Activated T-helper 1 cell treated with anti-CD3 and anti-CD28 coated beads, Interleukin-12 subunit alpha, Interleukin-12 subunit beta, Interleukin-2, Interleukin-4 antibody, amounts not matched to agents 30 ng/mL and 10 ng/mL and 1 ng/mL, durations not matched to agents 14 hours and 24 hours and 36 hours (primary cell): ENCODE data around the gene SYNDIG1L. TPM values are rescaled to one million over a fixed set of nuclear protein-coding genes. Genes with fewer than 3 reads are reported as not detected.

Source experiments
- DNase-seq: peaks from one replicate; pipeline ENCODE4 v3.0.0; 2021; ENCODE audit warnings: low spot score
- H3K27ac Mint-ChIP-seq: one replicate; pipeline ENCODE4 v1.8.0; 2021; ENCODE audit warnings: mild to moderate bottlenecking, mixed read lengths
- H3K27me3 Mint-ChIP-seq: one replicate; pipeline ENCODE4 v1.8.0; 2022; ENCODE audit warnings: mild to moderate bottlenecking, moderate library complexity, mixed read lengths; ENCODE audit not compliant: insufficient read depth
- H3K36me3 Mint-ChIP-seq: one replicate; pipeline ENCODE4 v1.8.0; 2021; ENCODE audit warnings: low read depth, mixed read lengths
- H3K4me1 Mint-ChIP-seq: one replicate; pipeline ENCODE4 v1.8.0; 2021; ENCODE audit warnings: low read depth, mixed read lengths
- H3K4me3 Mint-ChIP-seq: one replicate; pipeline ENCODE4 v1.8.0; 2021; ENCODE audit warnings: mild to moderate bottlenecking, moderate library complexity, mixed read lengths
- H3K9me3 Mint-ChIP-seq: one replicate; pipeline ENCODE4 v1.8.0; 2021; ENCODE audit warnings: mixed read lengths
- intact Hi-C: fragments of 100-400 bp; cut with micrococcal nuclease; formaldehyde crosslinking; loops from one replicate; pipeline ENCODE4 v1.15.1; 2024
- total RNA-seq: library from RNA; stranded (reverse); gene quantifications from 2 replicates; pipeline ENCODE4 v1.2.3, GENCODE V29; 2022

Gene SYNDIG1L
- total RNA-seq, 1 donor from 2014 or later, result not detected

DNA sequence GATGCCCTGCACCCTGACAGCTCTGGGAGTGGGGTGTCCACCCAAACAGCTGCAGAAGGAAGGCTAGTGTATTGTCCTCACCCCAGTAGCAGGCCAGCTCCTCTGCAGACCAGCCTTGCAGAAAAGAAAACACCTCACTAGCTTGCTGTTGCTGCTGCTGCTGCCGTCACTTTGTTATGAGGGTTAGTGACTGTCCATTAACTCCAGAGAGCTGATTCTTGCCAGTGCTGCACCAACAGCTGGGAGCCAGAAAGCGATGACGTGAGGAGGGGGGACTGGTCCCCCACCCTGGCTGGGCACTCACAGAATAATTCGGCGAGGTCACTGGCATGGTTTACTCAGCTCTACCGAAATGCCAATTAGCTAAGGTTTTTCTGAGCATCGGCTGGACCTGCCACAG is 2.8 kb downstream of the SYNDIG1L start:
- peaks cover 5% of the 10 kb centered on the region for H3K4me1 Mint-ChIP-seq
- H3K27ac Mint-ChIP-seq, result no peak overlapping the region
- no peaks in the 10 kb centered on the region for H3K36me3 Mint-ChIP-seq
- H3K27me3 Mint-ChIP-seq, result peaks cover 27% of the 10 kb centered on the region
- no peak for DNase-seq
- H3K4me3 Mint-ChIP-seq, result no peak overlapping the region
- H3K9me3 Mint-ChIP-seq, result no peaks in the 10 kb centered on the region
- intact Hi-C loops, result no loop called here

DNA sequence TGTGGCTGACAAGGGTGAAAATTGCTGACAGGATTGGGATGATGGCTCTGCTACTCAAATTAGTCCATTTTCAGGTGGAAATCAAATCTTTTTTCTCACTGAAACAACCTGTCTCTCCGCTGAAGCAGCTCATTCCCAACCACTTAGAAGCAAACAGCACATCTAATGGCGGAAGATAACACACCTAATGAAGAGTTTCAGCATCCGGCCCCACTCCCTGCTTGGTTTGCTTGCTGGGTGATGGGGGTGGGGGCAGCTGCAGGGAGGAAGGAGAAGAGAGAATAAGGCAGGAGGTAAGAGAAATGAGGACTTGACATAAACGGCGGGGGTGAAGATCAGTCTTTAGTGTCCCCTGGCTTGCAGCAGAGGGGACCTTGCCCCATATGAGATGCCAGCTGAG is 4.0 kb downstream of the SYNDIG1L start:
- H3K4me1 Mint-ChIP-seq, result peaks cover 5% of the 10 kb centered on the region
- intact Hi-C loops, result no loop called here

DNA sequence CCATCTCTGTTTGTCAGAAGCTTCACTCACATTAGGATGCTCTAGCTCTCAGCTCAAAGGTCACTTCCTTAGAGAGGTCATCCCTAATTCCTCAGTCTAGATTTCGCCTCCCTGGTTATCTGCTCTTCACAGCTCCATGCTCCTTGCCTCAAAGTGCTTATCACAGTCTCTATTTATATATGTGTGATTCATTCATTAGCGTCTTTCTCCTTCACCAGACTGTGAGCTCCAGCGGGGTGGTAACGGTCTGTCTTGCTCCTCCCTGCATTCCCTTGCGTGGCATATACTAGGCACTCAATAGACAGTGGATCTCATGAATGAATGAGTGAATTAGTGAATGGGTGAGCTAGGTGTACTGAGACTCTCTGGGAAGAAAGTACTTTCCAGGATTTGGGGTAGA is 6.9 kb downstream of the SYNDIG1L start:
- Mint-ChIP-seq H3K36me3 (no peaks in the 10 kb centered on the region), H3K4me3 (no peak overlapping the region), H3K27me3 (peaks cover 18% of the 10 kb centered on the region), H3K27ac (no peak overlapping the region), H3K4me1 (no peaks in the 10 kb centered on the region), H3K9me3 (no peaks in the 10 kb centered on the region)
- intact Hi-C loops, result no loop called here
- no peak for DNase-seq

More for the DNA sequence above, 4.0 kb downstream of the SYNDIG1L start:
- Mint-ChIP-seq H3K36me3 (no peaks in the 10 kb centered on the region), H3K9me3 (no peaks in the 10 kb centered on the region), H3K4me3 (no peak overlapping the region), H3K27me3 (peaks cover 21% of the 10 kb centered on the region), H3K27ac (no peak overlapping the region)
- DNase-seq, result no peak

DNA sequence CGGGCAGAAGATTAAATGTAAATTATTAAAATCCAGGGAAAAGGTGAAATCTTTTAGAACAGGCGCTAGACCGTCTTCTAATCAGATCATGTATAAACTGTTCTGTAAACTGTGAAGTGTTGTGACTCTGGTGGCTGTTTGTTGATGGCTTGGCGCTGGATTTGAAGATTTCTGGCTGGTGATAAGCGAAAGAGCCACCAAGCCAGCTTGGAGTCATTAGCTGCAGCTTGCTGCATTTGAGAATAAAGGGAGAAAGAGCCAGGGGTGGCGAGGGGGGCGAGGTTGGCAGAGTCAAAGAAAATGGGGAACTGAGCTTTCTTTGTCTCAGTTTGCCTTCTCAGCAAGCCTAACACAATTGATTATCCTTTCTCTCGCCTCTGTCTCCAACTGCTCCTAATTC is 8.0 kb downstream of the SYNDIG1L start:
- no peaks in the 10 kb centered on the region for H3K4me1 Mint-ChIP-seq
- no peaks in the 10 kb centered on the region for H3K36me3 Mint-ChIP-seq
- H3K27me3 Mint-ChIP-seq, result peaks cover 19% of the 10 kb centered on the region
- H3K9me3 Mint-ChIP-seq, result no peaks in the 10 kb centered on the region
- intact Hi-C loops, result no loop called here
- H3K27ac Mint-ChIP-seq, result no peak overlapping the region
- no peak for DNase-seq
- H3K4me3 Mint-ChIP-seq, result no peak overlapping the region

DNA sequence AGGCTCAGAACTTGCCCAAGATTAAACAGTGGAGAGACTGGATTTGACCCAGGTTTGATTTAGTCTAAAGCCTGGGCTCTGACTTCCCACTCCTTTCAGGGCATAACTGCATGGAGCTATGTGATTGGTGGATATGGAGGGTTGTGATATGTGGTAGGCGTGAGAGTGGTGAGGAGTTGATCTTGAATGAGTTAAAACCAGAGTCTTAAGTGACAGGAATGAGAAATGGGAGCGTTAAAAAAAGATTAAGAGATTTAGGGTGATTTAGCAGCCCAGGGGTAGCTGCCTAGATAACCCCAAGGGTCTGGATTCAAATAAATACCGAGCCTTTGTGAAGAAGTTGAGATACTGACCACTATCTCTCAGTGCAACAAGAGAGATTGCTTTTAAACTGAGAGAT is 8.4 kb downstream of the SYNDIG1L start:
- H3K27me3 Mint-ChIP-seq, result peaks cover 19% of the 10 kb centered on the region
- no peaks in the 10 kb centered on the region for H3K9me3 Mint-ChIP-seq
- intact Hi-C loops, result no loop called here
- DNase-seq, result no peak
- H3K36me3 Mint-ChIP-seq, result no peaks in the 10 kb centered on the region
- no peak overlapping the region for H3K27ac Mint-ChIP-seq
- no peak overlapping the region for H3K4me3 Mint-ChIP-seq
- no peaks in the 10 kb centered on the region for H3K4me1 Mint-ChIP-seq

DNA sequence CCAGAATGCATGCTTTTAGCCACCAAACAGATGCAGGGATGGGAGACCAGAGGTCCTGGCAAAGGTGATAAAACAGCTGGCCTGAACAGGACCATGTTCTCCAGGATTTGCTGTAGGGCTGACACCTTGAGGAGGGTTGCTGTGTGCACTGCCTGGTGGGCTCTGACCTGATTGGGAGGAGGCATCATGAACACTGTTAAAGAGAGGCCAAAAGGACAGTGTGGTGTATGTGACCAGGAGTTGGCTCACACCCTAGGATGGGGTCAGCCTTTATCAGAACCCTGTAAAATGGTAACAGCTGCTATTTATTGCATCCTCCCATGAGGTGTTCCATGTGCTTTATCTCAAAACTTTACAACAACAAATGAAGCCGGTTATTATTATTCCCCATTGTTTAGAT is 8.8 kb downstream of the SYNDIG1L start:
- intact Hi-C loops, result no loop called here
- DNase-seq, result no peak
- Mint-ChIP-seq H3K9me3 (no peaks in the 10 kb centered on the region), H3K27ac (no peak overlapping the region), H3K4me3 (no peak overlapping the region), H3K36me3 (no peaks in the 10 kb centered on the region), H3K4me1 (no peaks in the 10 kb centered on the region), H3K27me3 (peaks cover 19% of the 10 kb centered on the region)

DNA sequence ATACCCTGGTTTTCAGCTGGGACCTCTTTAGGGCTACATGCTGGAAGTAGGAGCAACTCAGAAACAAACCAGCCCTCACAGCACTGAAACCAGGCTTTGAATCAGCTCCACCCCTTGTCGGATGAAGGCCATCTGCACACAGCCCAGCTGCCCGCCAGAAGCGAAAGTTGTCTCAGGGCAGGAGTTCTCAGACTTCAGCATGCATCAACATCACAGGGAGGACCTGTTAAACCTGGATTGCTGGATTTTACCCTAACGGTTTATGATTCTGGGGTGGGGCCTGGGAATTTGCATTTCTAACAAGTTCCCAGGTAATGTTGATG is 10.9 kb downstream of the SYNDIG1L start:
- no peak overlapping the region for H3K27ac Mint-ChIP-seq
- H3K27me3 Mint-ChIP-seq, result peaks cover 14% of the 10 kb centered on the region
- H3K4me3 Mint-ChIP-seq, result no peak overlapping the region
- no peaks in the 10 kb centered on the region for H3K36me3 Mint-ChIP-seq
- DNase-seq, result no peak
- no peaks in the 10 kb centered on the region for H3K4me1 Mint-ChIP-seq
- H3K9me3 Mint-ChIP-seq, result no peaks in the 10 kb centered on the region
- intact Hi-C loops, result no loop called here

DNA sequence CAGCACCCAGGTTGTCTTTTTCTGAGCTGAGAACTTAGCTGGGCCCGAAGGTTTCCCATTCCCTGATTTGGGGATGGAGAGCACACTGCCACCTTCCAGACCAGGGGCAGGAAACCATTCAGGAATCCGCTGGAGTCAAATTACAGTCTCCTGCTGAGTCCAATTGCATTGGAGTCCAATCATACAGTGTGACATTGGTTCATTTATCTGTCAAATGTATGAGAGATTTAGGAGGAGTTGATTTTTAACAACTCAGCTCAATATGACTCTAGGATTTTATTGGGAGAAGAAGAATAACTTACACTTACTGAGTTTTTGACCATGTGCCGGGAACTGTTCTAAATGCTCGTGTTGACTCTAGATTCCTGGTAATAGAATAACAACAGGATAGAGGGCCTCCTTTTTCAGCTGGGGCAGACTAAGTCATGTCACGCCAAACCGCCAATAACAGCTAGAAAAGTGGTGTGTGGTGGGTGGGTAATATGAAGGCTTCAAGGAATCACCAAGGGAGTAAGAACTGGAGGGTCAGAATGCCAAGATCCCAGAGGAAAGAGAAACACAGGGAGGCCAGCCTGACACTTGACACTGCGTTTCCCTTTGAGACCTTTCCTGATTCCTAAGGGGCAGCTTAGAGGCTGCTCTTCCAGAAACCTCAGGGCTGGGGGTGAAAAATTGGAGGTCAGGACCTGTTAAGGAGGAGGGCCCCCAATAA is 11.5 kb downstream of the SYNDIG1L start:
- no peak for DNase-seq
- intact Hi-C loops, result no loop called here

DNA sequence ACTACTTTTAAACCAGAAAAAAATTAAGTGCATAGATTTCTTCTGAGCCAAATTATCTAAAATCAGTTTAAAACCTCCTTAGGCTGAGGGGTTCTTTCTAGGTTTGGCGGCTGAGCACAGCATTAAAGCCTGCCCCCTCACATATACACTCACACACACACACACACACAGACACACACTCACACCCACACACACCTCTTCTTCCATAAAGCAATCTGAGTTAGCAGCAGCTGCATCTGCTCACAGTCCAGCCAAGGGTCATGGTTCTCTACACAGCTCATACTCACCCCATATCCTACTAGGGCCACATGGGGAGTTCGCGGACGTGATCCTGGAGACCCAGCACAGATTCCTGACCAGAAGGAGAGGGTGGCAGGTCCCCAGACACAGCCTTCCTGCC is 12.4 kb downstream of the SYNDIG1L start:
- peaks cover 14% of the 10 kb centered on the region for H3K27me3 Mint-ChIP-seq
- no peaks in the 10 kb centered on the region for H3K36me3 Mint-ChIP-seq

More for the DNA sequence above, 11.5 kb downstream of the SYNDIG1L start:
- no peak overlapping the region for H3K4me3 Mint-ChIP-seq
- no peaks in the 10 kb centered on the region for H3K9me3 Mint-ChIP-seq
- no peak overlapping the region for H3K27ac Mint-ChIP-seq
- H3K4me1 Mint-ChIP-seq, result no peaks in the 10 kb centered on the region
- H3K36me3 Mint-ChIP-seq, result no peaks in the 10 kb centered on the region
- H3K27me3 Mint-ChIP-seq, result peaks cover 14% of the 10 kb centered on the region

DNA sequence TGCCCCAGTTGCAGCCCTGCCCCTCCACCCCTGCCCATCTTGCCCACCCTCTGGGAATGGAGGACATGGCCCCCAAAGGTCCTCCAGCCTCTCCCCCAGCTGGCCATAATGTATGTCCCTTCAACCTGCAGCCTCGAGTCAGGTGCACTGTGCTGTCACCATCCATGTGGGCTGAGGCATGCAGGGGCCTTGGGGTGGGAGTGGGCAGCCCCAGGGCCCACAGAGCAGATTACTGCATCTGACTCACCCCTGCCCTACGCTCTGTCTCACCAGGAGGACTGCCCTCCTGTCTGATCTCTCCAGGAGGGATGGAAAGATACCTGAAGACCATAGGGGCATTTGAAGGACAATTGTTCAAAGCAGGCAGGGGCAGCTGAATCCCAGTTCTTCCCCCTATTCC is 13.3 kb downstream of the SYNDIG1L start:
- Mint-ChIP-seq H3K27me3 (peaks cover 14% of the 10 kb centered on the region), H3K4me1 (no peaks in the 10 kb centered on the region), H3K9me3 (no peaks in the 10 kb centered on the region), H3K4me3 (no peak overlapping the region), H3K36me3 (no peaks in the 10 kb centered on the region), H3K27ac (no peak overlapping the region)
- intact Hi-C loops, result no loop called here
- no peak for DNase-seq

More for the DNA sequence above, 12.4 kb downstream of the SYNDIG1L start:
- Mint-ChIP-seq H3K27ac (no peak overlapping the region), H3K9me3 (no peaks in the 10 kb centered on the region), H3K4me3 (no peak overlapping the region), H3K4me1 (no peaks in the 10 kb centered on the region)
- intact Hi-C loops, result no loop called here
- no peak for DNase-seq

DNA sequence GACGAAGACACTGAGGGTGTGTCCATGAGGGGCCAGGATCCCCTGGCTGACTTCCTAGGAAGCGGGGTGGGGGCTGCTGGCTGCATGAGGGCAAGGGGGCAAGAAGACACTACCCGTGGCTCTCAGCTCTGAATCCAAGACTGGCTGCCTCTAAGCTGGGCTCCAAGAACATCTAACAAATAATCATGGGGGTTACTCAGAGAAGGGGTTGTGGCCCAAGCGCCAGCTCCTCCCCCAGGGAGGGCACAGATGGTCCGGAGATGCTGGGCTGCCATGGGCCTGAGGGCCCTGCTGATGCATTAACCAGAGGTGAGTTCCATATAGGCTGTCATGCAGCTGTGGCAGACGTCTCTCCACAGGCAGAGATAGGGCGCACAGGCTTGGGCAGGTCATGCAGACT is 14.3 kb downstream of the SYNDIG1L start:
- Mint-ChIP-seq H3K27me3 (peaks cover 10% of the 10 kb centered on the region), H3K4me1 (no peaks in the 10 kb centered on the region), H3K27ac (no peak overlapping the region), H3K36me3 (no peaks in the 10 kb centered on the region), H3K9me3 (no peaks in the 10 kb centered on the region), H3K4me3 (no peak overlapping the region)
- intact Hi-C loops, result no loop called here
- no peak for DNase-seq

DNA sequence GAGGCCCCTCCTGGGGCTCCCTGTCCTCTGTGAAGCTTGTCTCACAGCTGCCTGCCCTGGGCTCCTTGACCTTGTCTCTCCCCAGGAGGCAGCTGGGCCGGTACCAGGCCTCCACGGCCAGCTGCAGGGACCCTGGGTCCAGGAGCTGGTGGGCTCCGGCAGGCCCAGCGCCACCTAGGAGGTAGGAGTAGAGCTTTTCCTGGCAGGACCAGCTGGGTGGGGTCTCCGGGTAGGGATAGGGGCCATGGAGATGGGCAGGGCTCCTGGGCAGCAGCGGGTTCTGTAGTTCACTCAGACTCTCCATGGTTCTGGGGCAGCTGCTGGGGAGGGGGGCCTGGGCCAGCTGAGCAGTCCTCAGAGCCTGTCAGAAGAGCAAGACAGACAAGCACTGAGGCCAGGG is 16.6 kb downstream of the SYNDIG1L start:
- no peak overlapping the region for H3K4me3 Mint-ChIP-seq
- no peaks in the 10 kb centered on the region for H3K4me1 Mint-ChIP-seq
- H3K27ac Mint-ChIP-seq, result no peak overlapping the region
- intact Hi-C loops, result no loop called here
- no peaks in the 10 kb centered on the region for H3K9me3 Mint-ChIP-seq
- no peak for DNase-seq
- peaks cover 6% of the 10 kb centered on the region for H3K27me3 Mint-ChIP-seq
- no peaks in the 10 kb centered on the region for H3K36me3 Mint-ChIP-seq

DNA sequence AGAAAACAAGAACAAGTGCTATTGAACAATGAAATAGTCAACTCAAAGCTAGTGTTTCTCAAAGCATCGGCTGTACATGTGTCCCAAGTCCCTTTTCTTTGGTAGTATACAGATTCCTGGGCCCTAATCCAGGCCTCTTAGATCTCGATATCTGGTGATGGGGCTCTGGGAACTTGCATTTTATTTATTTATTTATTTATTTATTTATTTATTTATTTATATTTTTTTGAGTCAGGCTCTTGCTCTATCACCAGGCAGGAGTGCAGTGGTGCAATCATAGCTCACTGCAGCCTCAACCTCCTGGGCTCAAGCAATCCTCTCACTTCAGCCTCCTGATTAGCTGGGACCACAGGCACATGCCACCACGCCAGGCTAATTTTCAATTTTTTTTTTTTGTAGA is 17.1 kb downstream of the SYNDIG1L start:
- H3K27ac Mint-ChIP-seq, result no peak overlapping the region
- no peaks in the 10 kb centered on the region for H3K4me1 Mint-ChIP-seq
- intact Hi-C loops, result no loop called here
- no peak overlapping the region for H3K4me3 Mint-ChIP-seq
- peaks cover 6% of the 10 kb centered on the region for H3K27me3 Mint-ChIP-seq
- DNase-seq, result no peak
- H3K36me3 Mint-ChIP-seq, result no peaks in the 10 kb centered on the region
- no peaks in the 10 kb centered on the region for H3K9me3 Mint-ChIP-seq

DNA sequence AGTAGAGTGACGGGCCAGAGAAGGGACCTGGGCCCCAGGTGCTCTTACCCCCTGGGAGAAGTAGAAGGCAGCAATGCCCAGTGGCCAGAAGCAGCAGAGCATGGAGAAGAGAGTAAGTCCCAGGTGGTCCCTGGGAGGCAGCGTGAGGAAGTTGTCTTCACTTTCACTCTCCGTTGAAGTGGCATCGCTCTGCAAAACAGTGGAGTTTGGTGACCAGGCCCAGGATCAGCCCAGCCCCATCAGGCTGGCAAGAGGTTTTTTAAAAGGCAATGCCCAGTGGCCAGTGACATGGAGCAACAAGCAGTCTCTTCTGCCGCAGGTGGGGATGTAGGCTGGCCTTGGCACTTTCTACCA is 18.2 kb downstream of the SYNDIG1L start:
- peaks cover 5% of the 10 kb centered on the region for H3K4me1 Mint-ChIP-seq
- no peaks in the 10 kb centered on the region for H3K36me3 Mint-ChIP-seq
- no peak for DNase-seq
- peaks cover 3% of the 10 kb centered on the region for H3K27me3 Mint-ChIP-seq
- no peak overlapping the region for H3K27ac Mint-ChIP-seq
- no peaks in the 10 kb centered on the region for H3K9me3 Mint-ChIP-seq
- H3K4me3 Mint-ChIP-seq, result no peak overlapping the region
- intact Hi-C loops, result no loop called here
